Parathyroid adenoma (tissue), 2 donors: ENCODE measurements around the gene FYN.

Experiments
- H2AFZ ChIP-seq: fragments of 300-600 bp; sonication (generic); one replicate; pipeline ENCODE4 v1.7.0; 2017; ENCODE audit warnings: antibody characterized with exemption, mild to moderate bottlenecking
- H3K27ac ChIP-seq: fragments of 300-600 bp; sonication (generic); one replicate; pipeline ENCODE4 v1.7.0; 2017
- H3K27me3 ChIP-seq: fragments of 300-600 bp; sonication (generic); one replicate; pipeline ENCODE4 v1.7.0; 2017; ENCODE audit warnings: low read length; ENCODE audit not compliant: control insufficient read depth, insufficient read depth
- H3K36me3 ChIP-seq: fragments of 300-600 bp; sonication (generic); one replicate; pipeline ENCODE4 v1.7.0; 2017; ENCODE audit warnings: low read length; ENCODE audit not compliant: control insufficient read depth, insufficient read depth
- H3K4me1 ChIP-seq: fragments of 300-600 bp; sonication (generic); one replicate; pipeline ENCODE4 v1.7.0; 2017; ENCODE audit warnings: control low read depth
- H3K4me2 ChIP-seq: fragments of 300-600 bp; sonication (generic); one replicate; pipeline ENCODE4 v1.7.0; 2017; ENCODE audit warnings: low read length
- H3K4me3 ChIP-seq: fragments of 300-600 bp; sonication (generic); one replicate; pipeline ENCODE4 v1.7.0; 2017; ENCODE audit warnings: low read depth, low read length
- H3K79me2 ChIP-seq: fragments of 300-600 bp; sonication (generic); one replicate; pipeline ENCODE4 v1.7.0; 2017; ENCODE audit warnings: control low read depth
- H3K9ac ChIP-seq: fragments of 300-600 bp; sonication (generic); one replicate; pipeline ENCODE4 v1.7.0; 2017; ENCODE audit warnings: mild to moderate bottlenecking
- H3K9me3 ChIP-seq: fragments of 300-600 bp; sonication (generic); one replicate; pipeline ENCODE4 v1.7.0; 2017; ENCODE audit warnings: low read length; ENCODE audit not compliant: control insufficient read depth
- TF ChIP-seq, protein P1 (sequence below): fragments of 300-600 bp; sonication (generic); IDR thresholded peaks from one replicate; pipeline ENCODE4 v1.7.0; 2017; ENCODE audit warnings: antibody characterized with exemption, mild to moderate bottlenecking
- donor health status: primary hyperparathyroidism.

The FYN gene

DNA sequence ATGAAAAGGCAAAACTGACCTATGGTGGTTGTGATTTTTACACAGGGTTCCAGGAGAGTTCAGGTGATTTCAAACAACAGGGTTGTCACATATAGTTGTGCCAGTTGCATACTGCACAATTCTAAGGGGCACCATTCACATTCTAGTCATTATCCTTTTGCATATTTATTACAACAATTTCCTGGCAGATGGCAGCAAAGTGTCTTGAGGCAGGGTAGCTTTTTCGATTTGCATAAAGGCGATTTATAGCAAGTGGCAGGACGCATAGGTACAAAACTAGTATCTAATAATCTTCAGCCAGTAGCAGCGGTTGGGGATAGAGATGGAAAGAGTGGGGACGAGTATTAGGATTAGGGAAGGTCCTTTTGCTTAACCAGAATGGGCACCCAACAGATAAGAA lies 221.1 kb downstream of the FYN start:
- H3K4me2 ChIP-seq, result no peak overlapping the region
- peaks cover 5% of the 10 kb centered on the region for H3K4me1 ChIP-seq
- H3K79me2 ChIP-seq, result no peaks in the 10 kb centered on the region
- no peaks in the 10 kb centered on the region for H3K27me3 ChIP-seq
- no peak overlapping the region for H3K9ac ChIP-seq
- H3K4me3 ChIP-seq, result no peak overlapping the region
- H3K36me3 ChIP-seq, result no peaks in the 10 kb centered on the region
- no peaks in the 10 kb centered on the region for H3K9me3 ChIP-seq
- H2AFZ ChIP-seq, result no peak overlapping the region
- H3K27ac ChIP-seq, result no peak overlapping the region
- TF ChIP-seq, protein P1, sequence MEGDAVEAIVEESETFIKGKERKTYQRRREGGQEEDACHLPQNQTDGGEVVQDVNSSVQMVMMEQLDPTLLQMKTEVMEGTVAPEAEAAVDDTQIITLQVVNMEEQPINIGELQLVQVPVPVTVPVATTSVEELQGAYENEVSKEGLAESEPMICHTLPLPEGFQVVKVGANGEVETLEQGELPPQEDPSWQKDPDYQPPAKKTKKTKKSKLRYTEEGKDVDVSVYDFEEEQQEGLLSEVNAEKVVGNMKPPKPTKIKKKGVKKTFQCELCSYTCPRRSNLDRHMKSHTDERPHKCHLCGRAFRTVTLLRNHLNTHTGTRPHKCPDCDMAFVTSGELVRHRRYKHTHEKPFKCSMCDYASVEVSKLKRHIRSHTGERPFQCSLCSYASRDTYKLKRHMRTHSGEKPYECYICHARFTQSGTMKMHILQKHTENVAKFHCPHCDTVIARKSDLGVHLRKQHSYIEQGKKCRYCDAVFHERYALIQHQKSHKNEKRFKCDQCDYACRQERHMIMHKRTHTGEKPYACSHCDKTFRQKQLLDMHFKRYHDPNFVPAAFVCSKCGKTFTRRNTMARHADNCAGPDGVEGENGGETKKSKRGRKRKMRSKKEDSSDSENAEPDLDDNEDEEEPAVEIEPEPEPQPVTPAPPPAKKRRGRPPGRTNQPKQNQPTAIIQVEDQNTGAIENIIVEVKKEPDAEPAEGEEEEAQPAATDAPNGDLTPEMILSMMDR, result no peak

DNA sequence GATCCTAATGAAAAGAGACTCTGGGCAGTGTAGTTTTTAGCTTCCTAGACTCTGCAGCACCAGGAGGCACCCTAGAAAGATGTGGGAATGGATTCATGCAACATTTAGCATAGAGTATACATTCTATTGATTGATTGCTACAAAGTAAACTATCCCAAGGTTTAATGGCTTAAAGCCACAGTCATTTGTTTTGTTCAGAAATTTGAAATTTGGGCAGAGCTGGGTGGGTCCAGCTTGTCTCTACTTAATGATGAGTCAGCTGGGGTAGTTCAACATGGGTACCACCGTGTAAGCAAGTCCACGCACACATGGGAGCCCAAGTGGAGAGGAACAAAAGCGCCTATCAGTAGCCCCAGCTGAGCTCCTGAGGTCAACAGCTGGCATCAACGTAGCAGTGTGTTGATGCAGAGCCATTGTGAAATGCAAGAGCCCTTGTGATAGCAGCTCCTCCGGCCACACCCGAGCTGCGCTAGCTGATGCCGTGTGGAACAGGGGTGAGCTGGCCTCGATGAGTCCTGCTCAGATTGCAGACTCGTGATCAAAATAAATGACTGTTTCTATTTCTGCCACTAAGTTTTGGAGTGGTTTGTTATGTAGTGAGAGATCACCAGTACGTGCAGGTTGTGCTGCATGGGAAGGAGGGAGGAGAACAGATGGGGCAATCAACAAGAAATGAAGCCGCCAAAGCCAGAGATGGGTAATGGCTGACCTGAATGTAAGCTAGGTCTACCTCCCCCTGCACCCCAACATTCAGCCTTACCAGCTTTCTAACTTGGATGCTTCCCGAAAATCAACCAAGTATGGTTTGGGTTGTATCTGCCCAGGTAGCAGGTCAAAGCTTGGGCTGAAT lies 221.8 kb downstream of the FYN start:
- no peaks in the 10 kb centered on the region for H3K36me3 ChIP-seq
- no peak overlapping the region for H3K9ac ChIP-seq
- H3K4me2 ChIP-seq, result no peak overlapping the region
- no peaks in the 10 kb centered on the region for H3K79me2 ChIP-seq
- H3K9me3 ChIP-seq, result no peaks in the 10 kb centered on the region
- no peak overlapping the region for H3K4me3 ChIP-seq
- peaks cover 5% of the 10 kb centered on the region for H3K4me1 ChIP-seq
- no peak overlapping the region for H2AFZ ChIP-seq
- no peaks in the 10 kb centered on the region for H3K27me3 ChIP-seq
- TF ChIP-seq, protein P1, result no peak
- no peak overlapping the region for H3K27ac ChIP-seq

DNA sequence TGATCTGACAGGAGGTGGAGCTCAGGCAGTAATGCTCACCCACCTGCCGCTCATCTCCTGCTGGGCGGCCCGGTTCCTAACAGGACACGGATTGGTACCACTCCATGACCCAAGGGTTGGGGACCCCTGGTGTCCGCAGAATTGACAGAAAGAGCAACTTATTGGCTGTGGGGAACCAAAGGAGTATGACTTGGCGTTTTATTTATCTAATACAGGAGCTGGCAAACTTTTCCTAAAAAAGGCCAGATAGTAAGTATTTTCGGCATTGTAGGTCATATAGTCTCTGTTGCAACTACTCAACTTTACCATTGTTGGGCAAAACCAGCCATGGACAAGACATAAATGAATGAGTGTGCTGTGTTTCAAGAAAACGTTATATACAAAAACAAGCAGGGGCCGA lies 223.2 kb downstream of the FYN start:
- Histone ChIP-seq H3K9ac (no peak overlapping the region), H3K4me3 (no peak overlapping the region), H2AFZ (no peak overlapping the region), H3K36me3 (no peaks in the 10 kb centered on the region), H3K9me3 (no peaks in the 10 kb centered on the region), H3K27ac (no peak overlapping the region), H3K4me1 (peaks cover 5% of the 10 kb centered on the region), H3K79me2 (no peaks in the 10 kb centered on the region), H3K4me2 (no peak overlapping the region), H3K27me3 (no peaks in the 10 kb centered on the region)
- TF ChIP-seq, protein P1, result no peak

DNA sequence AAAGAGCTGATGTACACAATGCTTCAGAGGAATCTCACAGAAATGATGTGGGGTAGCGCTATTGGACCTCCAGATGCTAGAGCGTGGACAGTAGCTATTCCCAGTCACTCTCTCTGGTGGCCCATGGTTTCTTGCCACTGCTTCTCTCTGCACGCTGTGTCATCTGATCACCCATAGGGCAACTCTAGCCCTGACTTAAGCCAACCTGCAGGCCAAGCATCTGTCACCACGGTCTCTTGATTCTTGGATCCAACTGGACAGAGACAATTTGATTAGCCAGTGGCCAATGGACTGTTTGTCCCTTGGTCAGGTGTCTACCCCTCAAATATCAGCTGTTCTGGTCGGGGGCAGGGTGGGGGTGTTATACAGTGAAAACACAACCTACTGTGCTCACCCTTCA lies 225.2 kb downstream of the FYN start:
- Histone ChIP-seq H3K4me3 (no peak overlapping the region), H3K27ac (no peak overlapping the region)
- TF ChIP-seq, protein P1, result no peak

DNA sequence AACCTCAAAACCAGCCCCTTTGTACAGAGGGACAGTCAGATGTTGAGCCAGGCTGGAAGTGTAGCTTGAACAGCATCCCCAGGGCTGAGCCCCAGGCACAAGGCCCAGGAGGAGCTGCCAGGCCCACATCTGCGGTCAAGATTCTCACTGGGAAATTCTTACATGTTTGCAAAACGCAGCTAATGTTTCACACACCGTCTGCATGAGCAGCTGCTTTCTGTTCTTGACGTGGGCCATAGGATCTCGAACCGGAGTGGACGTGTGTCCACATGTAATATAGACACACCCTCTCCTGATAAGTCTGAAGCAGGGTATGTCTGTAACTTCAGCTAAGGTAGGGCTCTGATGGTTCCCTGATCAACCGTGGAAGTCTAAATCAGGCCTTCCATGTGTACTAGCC lies 226.3 kb downstream of the FYN start:
- Histone ChIP-seq H3K4me3 (no peak overlapping the region), H3K27ac (no peak overlapping the region)

More for the DNA sequence above, 225.2 kb downstream of the FYN start:
- H3K4me1 ChIP-seq, result peaks cover under 1% of the 10 kb centered on the region
- no peaks in the 10 kb centered on the region for H3K9me3 ChIP-seq
- H2AFZ ChIP-seq, result no peak overlapping the region
- no peaks in the 10 kb centered on the region for H3K27me3 ChIP-seq
- H3K9ac ChIP-seq, result no peak overlapping the region
- H3K79me2 ChIP-seq, result no peaks in the 10 kb centered on the region
- H3K36me3 ChIP-seq, result no peaks in the 10 kb centered on the region
- H3K4me2 ChIP-seq, result no peak overlapping the region

More for the DNA sequence above, 226.3 kb downstream of the FYN start:
- Histone ChIP-seq H3K4me1 (no peaks in the 10 kb centered on the region), H3K27me3 (no peaks in the 10 kb centered on the region), H3K79me2 (no peaks in the 10 kb centered on the region), H2AFZ (no peak overlapping the region), H3K9ac (no peak overlapping the region), H3K36me3 (no peaks in the 10 kb centered on the region), H3K9me3 (no peaks in the 10 kb centered on the region), H3K4me2 (no peak overlapping the region)
- TF ChIP-seq, protein P1, result no peak
